Keratinocyte (primary cell): ENCODE data around the gene TEX53. TPM values are rescaled to one million over a fixed set of nuclear protein-coding genes. Genes with fewer than 3 reads are reported as not detected.

ENCODE experiments used
- DNase-seq: peaks from one replicate; pipeline ENCODE4 v3.0.0-alpha.2; 2011; ENCODE audit warnings: low read depth, missing footprints, low spot score
- FAIRE-seq: peaks from 2 replicates; lab custom pipeline; 2011; peaks lifted over from hg19 to GRCh38; lab: Jason Lieb, UNC
- H2AFZ ChIP-seq: 2 replicates; pipeline ENCODE4 v1.6.0; 2012; ENCODE audit warnings: low read length, control low read depth, inconsistent platforms; ENCODE audit not compliant: control insufficient read depth
- H3K27ac ChIP-seq: 2 replicates; pipeline ENCODE4 v1.5.1; 2011; ENCODE audit warnings: low read length; ENCODE audit not compliant: control insufficient read depth, insufficient read depth
- H3K27me3 ChIP-seq: 3 replicates; pipeline ENCODE4 v1.6.0; 2011; ENCODE audit warnings: low read length; ENCODE audit not compliant: control insufficient read depth, insufficient read depth; ENCODE audit errors: extremely low read depth
- H3K36me3 ChIP-seq, 2 experiments: 2 replicates in 1 of 2; 3 replicates in 1 of 2; pipeline ENCODE4 v1.5.1; 2011; ENCODE audit warnings: low read length in 2 of 2, mild to moderate bottlenecking in 1 of 2; ENCODE audit not compliant: control insufficient read depth in 2 of 2, insufficient read depth in 2 of 2; ENCODE audit errors: extremely low read depth in 1 of 2
- H3K4me1 ChIP-seq: 3 replicates; pipeline ENCODE4 v1.5.1; 2011; ENCODE audit warnings: low read length; ENCODE audit not compliant: control insufficient read depth, insufficient read depth; ENCODE audit errors: extremely low read depth
- H3K4me2 ChIP-seq: 3 replicates; pipeline ENCODE4 v1.6.0; 2011; ENCODE audit warnings: low read depth, low read length; ENCODE audit not compliant: control insufficient read depth, insufficient read depth; ENCODE audit errors: extremely low read depth
- H3K4me3 ChIP-seq, 3 experiments: fragments of 200-600 bp in 1 of 3; sonication (generic) in 1 of 3; 2 replicates in 2 of 3; 3 replicates in 1 of 3; pipeline ENCODE4 v1.5.1; 2011 to 2016; ENCODE audit warnings: low read length in 3 of 3, mild to moderate bottlenecking in 3 of 3, control low read depth in 2 of 3, inconsistent platforms in 1 of 3, low read depth in 1 of 3, mixed read lengths in 1 of 3, mixed run types in 1 of 3, moderate library complexity in 1 of 3; ENCODE audit not compliant: control insufficient read depth in 2 of 3, insufficient read depth in 2 of 3; ENCODE audit errors: extremely low read depth in 1 of 3
- H3K79me2 ChIP-seq: 2 replicates; pipeline ENCODE4 v1.6.0; 2012; ENCODE audit warnings: low read length; ENCODE audit not compliant: control insufficient read depth, insufficient read depth
- H3K9ac ChIP-seq: 3 replicates; pipeline ENCODE4 v1.6.0; 2011; ENCODE audit warnings: low read length; ENCODE audit not compliant: control insufficient read depth, insufficient read depth; ENCODE audit errors: extremely low read depth
- H3K9me1 ChIP-seq: 3 replicates; pipeline ENCODE4 v1.6.0; 2011; ENCODE audit warnings: low read length; ENCODE audit not compliant: control insufficient read depth, insufficient read depth; ENCODE audit errors: extremely low read depth
- H3K9me3 ChIP-seq: 2 replicates; pipeline ENCODE4 v1.5.1; 2012; ENCODE audit warnings: low read depth, low read length; ENCODE audit not compliant: control insufficient read depth
- H4K20me1 ChIP-seq: 3 replicates; pipeline ENCODE4 v1.6.0; 2011; ENCODE audit warnings: low read length; ENCODE audit not compliant: control insufficient read depth, insufficient read depth; ENCODE audit errors: extremely low read depth
- CTCF ChIP-seq, 3 experiments: IDR thresholded peaks in 1 of 3; conservative IDR thresholded peaks in 1 of 3; optimal IDR thresholded peaks in 1 of 3; 2 replicates in 2 of 3; 3 replicates in 1 of 3; pipeline versions ENCODE3 to v1.5.1; 2011; ENCODE audit warnings: low read length in 3 of 3, mild to moderate bottlenecking in 3 of 3, moderate library complexity in 2 of 3, control low read depth in 1 of 3, inconsistent platforms in 1 of 3; ENCODE audit not compliant: insufficient read depth in 2 of 3; ENCODE audit errors: extremely low read depth in 1 of 3
- EZH2 ChIP-seq: IDR thresholded peaks from one replicate; pipeline ENCODE4 v1.6.1; 2012; ENCODE audit warnings: inconsistent platforms, mild to moderate bottlenecking, low read length, moderate library complexity
- dilution Hi-C: fragments of 300-500 bp; cut with MboI; formaldehyde crosslinking; loops from one replicate; pipeline ENCODE4 v1.7.0; 2020; ENCODE audit warnings: low sequenced_read_pairs; ENCODE audit not compliant: extremely low pct_ligation_motif_present
- polyA plus RNA-seq, 5 experiments: library from polyadenylated mRNA; depleted of rRNA in 3 of 5; stranded (reverse) in 3 of 5; stranded (forward) in 1 of 5; unstranded in 1 of 5; fragments of >200 nt; gene quantifications; 1 replicate in 1 of 5; 2 replicates in 3 of 5; 3 replicates in 1 of 5; pipeline versions ENCODE4 v1.2.1 to v1.2.3, GENCODE V29; 2011 to 2012; ENCODE audit warnings: missing spikeins in 2 of 5, low read depth in 1 of 5, low replicate concordance in 1 of 5

TEX53 gene
- polyA plus RNA-seq, 1 donor (not counting 4 experiments of a cell fraction or from before 2014, with no cell fraction given), result not detected

GRCh38 chr9:114691046-114691955 lies 33.7 kb upstream of the TEX53 start:
- Histone ChIP-seq H3K4me3 (no peak overlapping the region), H3K27me3 (no peaks in the 10 kb centered on the region), H3K9ac (peak overlapping the region; percentile 39), H3K4me1 (peaks cover 44% of the 10 kb centered on the region), H3K9me1 (no peaks in the 10 kb centered on the region), H3K27ac (peak overlapping the region; percentile 57), H3K36me3 (no peaks in the 10 kb centered on the region), H3K79me2 (no peaks in the 10 kb centered on the region), H3K4me2 (peak overlapping the region; percentile 56), H3K9me3 (no peaks in the 10 kb centered on the region), H4K20me1 (no peaks in the 10 kb centered on the region), H2AFZ (no peak overlapping the region)
- TF ChIP-seq EZH2 (no peak), CTCF (optimal IDR thresholded peaks at IDR 0.05 in 1 of 3, IDR thresholded peaks at IDR 0.05 in 1 of 3, conservative IDR thresholded peaks at IDR 0.05 in 1 of 3; ENCODE audit: extremely low read depth in 1 of 3, insufficient read depth in 2 of 3, low read length in 3 of 3) (no peak)
- dilution Hi-C loops, result loop anchor here (25.0 kb wide), 1 partner anchor 321 kb away; no protein-coding TSS in a partner anchor
- FAIRE-seq (peak; percentile 91), DNase-seq (no peak)

GRCh38 chr9:114690308-114690707 lies 32.7 kb upstream of the TEX53 start:
- Histone ChIP-seq H3K9me1 (no peaks in the 10 kb centered on the region), H3K4me1 (peaks cover 44% of the 10 kb centered on the region), H3K9me3 (no peaks in the 10 kb centered on the region), H3K27me3 (no peaks in the 10 kb centered on the region), H2AFZ (no peak overlapping the region), H4K20me1 (no peaks in the 10 kb centered on the region), H3K27ac (no peak overlapping the region), H3K4me2 (no peak overlapping the region), H3K36me3 (no peaks in the 10 kb centered on the region), H3K4me3 (no peak overlapping the region), H3K9ac (no peak overlapping the region), H3K79me2 (no peaks in the 10 kb centered on the region)
- DNase-seq (no peak), FAIRE-seq (no peak)
- dilution Hi-C loops, result loop anchor here (25.0 kb wide), 1 partner anchor 322 kb away; no protein-coding TSS in a partner anchor
- TF ChIP-seq CTCF (optimal IDR thresholded peaks at IDR 0.05 in 1 of 3, IDR thresholded peaks at IDR 0.05 in 1 of 3, conservative IDR thresholded peaks at IDR 0.05 in 1 of 3; ENCODE audit: extremely low read depth in 1 of 3, insufficient read depth in 2 of 3, low read length in 3 of 3) (no peak), EZH2 (no peak)
